ENCODE data around the gene UBA52. TPM values are rescaled to one million over a fixed set of nuclear protein-coding genes. Genes with fewer than 3 reads are reported as not detected.

Gene UBA52
- total RNA-seq, 4 donors from 2014 or later, result 371 to 644 (median 574) TPM

DNA sequence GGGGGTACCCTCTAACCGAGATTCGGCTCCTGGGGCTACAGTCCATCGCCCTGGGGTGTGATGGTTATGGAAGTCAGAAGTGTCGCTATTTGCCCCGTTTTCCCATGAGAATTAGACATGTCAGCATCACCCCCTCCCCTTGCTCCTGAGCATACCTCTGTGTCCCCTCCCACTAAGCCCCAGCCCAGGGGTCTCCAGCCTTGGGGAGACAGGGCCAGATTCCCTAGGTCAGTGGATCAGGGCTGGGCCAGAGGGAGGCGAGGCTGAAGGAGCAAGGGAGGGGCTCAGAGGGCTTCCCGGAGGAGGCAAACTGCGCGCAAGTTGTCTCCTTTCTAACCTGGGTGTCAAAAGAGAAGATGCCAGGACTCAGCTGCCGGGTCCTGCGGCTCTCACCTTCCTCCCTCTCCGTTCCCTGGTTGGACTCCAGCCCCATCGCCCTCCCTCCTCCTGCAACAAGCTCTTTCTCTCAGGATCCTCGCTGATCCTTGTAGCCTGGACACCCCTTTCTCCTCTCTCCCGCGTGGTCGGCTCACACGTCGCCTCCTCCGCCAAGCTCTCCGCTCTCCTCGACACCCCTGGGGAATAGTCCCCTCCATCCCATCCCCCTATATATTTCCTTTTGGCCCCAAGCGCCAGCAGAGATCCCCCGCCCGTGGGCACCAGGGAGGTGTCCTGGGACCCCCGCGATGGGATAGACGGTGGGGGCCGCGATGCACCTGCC, 40.6 kb downstream of the UBA52 start:
- Histone ChIP-seq H3K4me3 (peak overlapping the region; percentile 25 to 62), H3K27me3 (peaks cover 97% of the 10 kb centered on the region), H3K27ac (peak overlapping the region in 1 of 4 donors; percentile 52), H3K36me3 (no peaks in the 10 kb centered on the region), H3K9me3 (no peaks in the 10 kb centered on the region), H3K4me1 (peaks cover 0 to 41% (median 34%) of the 10 kb centered on the region in 3 donors)
- no peak for TF ChIP-seq POLR2AphosphoS5 (IDR thresholded peaks at IDR 0.05)
- no peak for TF ChIP-seq CTCF (IDR thresholded peaks at IDR 0.05)
- no peak for TF ChIP-seq EP300 (IDR thresholded peaks at IDR 0.05)
- no peak for TF ChIP-seq POLR2A (IDR thresholded peaks at IDR 0.05)
- 0% methylated on average over 9 to 10 of the region's 30 CpGs for WGBS, 2 donors (ENCODE audit: low coverage in 1 of 2)
- ATAC-seq, result no peak

GRCh38 chr19:18612772-18613588, 41.3 kb downstream of the UBA52 start, which contains the start of gene TMEM59L:
TSS of gene TMEM59L (plus strand) at chr19:18612870. CDS start at chr19:18612959, 89 bp downstream.
- ATAC-seq, result no peak
- Histone ChIP-seq H3K27me3 (peaks cover 97% of the 10 kb centered on the region), H3K9me3 (no peaks in the 10 kb centered on the region), H3K4me3 (peak within 1 kb of the TSS; percentile 25 to 62), H3K4me1 (peaks cover 0 to 33% (median 27%) of the 10 kb centered on the region in 3 donors), H3K36me3 (no peaks in the 10 kb centered on the region), H3K27ac (peak within 1 kb of the TSS in 1 of 4 donors; percentile 52)
- 20% methylated on average over 1 of the region's 70 CpGs; no CpG with 5 or more reads in 1 of the 2 donors for WGBS, 2 donors (ENCODE audit: low coverage in 1 of 2)
- TF ChIP-seq EP300 (IDR thresholded peaks at IDR 0.05) (no peak), CTCF (IDR thresholded peaks at IDR 0.05) (no peak), POLR2A (IDR thresholded peaks at IDR 0.05) (no peak), POLR2AphosphoS5 (IDR thresholded peaks at IDR 0.05) (no peak)

GRCh38 chr19:18613589-18614234, 42.1 kb downstream of the UBA52 start:
- peaks cover 0 to 31% (median 25%) of the 10 kb centered on the region in 3 donors for H3K4me1 ChIP-seq
- H3K27me3 ChIP-seq, result peaks cover 94% of the 10 kb centered on the region
- no peaks in the 10 kb centered on the region for H3K36me3 ChIP-seq
- TF ChIP-seq POLR2AphosphoS5 (IDR thresholded peaks at IDR 0.05) (no peak), EP300 (IDR thresholded peaks at IDR 0.05) (no peak), POLR2A (IDR thresholded peaks at IDR 0.05) (no peak), CTCF (IDR thresholded peaks at IDR 0.05) (no peak)
- H3K4me3 ChIP-seq, result no peak overlapping the region
- H3K27ac ChIP-seq, result no peak overlapping the region
- no peaks in the 10 kb centered on the region for H3K9me3 ChIP-seq
- ATAC-seq, result no peak
- 71% methylated on average over 1 of the region's 23 CpGs; no CpG with 5 or more reads in 1 of the 2 donors for WGBS, 2 donors (ENCODE audit: low coverage in 1 of 2)

DNA sequence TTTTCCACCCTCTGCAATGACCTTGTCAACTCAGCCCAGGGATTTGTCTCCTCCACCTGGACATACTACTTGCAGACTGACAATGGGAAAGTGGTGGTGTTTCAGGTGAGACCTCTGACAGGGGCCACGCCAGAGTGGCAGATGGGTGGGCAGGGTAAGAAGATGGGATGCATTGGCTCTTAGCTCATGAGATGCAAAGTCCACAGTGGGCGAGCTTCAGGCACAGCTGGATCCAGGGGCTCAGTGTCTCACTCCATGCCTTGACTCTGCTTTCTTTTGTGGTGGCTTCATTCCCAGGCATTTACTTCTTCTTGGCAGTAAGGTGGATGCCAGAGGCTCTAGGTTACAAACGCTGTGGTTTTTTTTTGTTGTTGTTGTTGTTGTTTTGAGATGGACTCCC, 44.4 kb downstream of the UBA52 start:
- TF ChIP-seq EP300 (IDR thresholded peaks at IDR 0.05) (no peak), POLR2A (IDR thresholded peaks at IDR 0.05) (no peak), CTCF (IDR thresholded peaks at IDR 0.05) (no peak), POLR2AphosphoS5 (IDR thresholded peaks at IDR 0.05) (no peak)
- H3K27me3 ChIP-seq, result peaks cover 71% of the 10 kb centered on the region
- H3K9me3 ChIP-seq, result no peaks in the 10 kb centered on the region
- no peak overlapping the region for H3K4me3 ChIP-seq
- no peak overlapping the region for H3K27ac ChIP-seq
- 75 to 85% methylated on average over 2 to 3 of the region's 3 CpGs for WGBS, 2 donors (ENCODE audit: low coverage in 1 of 2)
- H3K36me3 ChIP-seq, result no peaks in the 10 kb centered on the region
- no peak for ATAC-seq
- H3K4me1 ChIP-seq, result peaks cover 0 to 24% (median 22%) of the 10 kb centered on the region in 3 donors

Data from gastroesophageal sphincter (tissue), 4 donors.